HG02610 (cell line): Measurements from ENCODE around the gene WDR76.

Source experiments
- ATAC-seq: cut with Tn5 transposase; IDR thresholded peaks from one replicate; pipeline ENCODE4 v1.9.1; 2021; ENCODE audit warnings: mild to moderate bottlenecking, moderate library complexity; ENCODE audit not compliant: unreplicated experiment

WDR76 gene

DNA sequence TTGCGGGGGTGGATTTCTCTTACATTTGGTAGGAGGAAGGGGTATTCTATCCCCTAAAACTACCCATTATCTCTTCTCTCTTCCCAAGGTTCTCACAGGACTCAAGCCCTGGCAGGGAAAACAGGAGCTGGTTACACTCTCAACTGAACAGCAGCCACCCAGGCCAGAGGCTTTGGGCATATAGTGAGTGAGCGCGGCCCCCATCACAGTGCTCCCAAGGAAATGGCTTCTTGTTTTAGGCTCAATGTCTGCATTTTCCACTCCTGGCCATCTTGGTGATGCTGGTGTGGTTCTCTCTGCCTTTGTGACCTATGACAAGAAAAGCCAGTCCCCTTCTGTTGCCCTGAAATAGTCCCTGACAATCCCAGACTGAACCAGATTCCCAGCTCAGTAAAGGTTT lies 50.1 kb downstream of the WDR76 start:
- ATAC-seq: no peak

DNA sequence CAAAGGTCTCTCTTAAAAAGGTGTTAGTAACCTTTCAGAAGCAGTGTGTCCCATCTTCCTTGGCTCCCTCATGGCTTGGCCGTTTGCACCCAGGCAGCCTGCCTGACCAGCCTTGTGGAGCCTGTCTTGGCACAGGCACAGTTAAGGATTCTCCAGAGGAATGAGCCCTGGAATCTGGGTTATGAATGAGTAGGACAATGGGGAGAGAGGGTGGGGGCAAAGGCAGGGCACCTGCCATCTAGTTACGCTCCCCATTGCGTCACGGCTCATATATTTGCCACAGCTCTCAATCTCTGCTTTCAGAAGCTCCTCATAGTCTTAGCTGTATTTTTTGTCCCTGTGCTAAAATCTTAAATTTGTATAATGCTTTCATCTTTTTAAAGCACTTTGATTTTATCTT lies 50.6 kb downstream of the WDR76 start:
- no peak for ATAC-seq

DNA sequence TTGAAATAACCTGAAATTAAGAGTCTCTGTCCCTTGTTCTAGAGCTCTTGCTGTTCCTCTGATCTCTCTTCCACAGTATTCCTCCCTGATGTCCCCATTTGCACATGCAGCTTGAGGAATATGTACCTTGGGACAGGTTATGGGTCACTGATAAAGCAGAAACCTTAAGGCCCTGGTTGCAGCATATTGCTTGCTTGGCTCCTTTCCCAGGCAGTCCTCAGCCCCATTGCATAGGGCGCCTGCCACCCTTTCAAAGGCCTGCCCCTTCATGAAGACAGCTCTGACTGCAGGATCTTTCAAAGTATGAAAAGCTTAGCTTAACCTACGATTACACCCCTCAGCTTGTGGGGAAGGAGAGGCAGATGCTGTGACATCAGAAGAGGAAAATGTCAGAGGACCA lies 51.6 kb downstream of the WDR76 start:
- ATAC-seq: no peak

DNA sequence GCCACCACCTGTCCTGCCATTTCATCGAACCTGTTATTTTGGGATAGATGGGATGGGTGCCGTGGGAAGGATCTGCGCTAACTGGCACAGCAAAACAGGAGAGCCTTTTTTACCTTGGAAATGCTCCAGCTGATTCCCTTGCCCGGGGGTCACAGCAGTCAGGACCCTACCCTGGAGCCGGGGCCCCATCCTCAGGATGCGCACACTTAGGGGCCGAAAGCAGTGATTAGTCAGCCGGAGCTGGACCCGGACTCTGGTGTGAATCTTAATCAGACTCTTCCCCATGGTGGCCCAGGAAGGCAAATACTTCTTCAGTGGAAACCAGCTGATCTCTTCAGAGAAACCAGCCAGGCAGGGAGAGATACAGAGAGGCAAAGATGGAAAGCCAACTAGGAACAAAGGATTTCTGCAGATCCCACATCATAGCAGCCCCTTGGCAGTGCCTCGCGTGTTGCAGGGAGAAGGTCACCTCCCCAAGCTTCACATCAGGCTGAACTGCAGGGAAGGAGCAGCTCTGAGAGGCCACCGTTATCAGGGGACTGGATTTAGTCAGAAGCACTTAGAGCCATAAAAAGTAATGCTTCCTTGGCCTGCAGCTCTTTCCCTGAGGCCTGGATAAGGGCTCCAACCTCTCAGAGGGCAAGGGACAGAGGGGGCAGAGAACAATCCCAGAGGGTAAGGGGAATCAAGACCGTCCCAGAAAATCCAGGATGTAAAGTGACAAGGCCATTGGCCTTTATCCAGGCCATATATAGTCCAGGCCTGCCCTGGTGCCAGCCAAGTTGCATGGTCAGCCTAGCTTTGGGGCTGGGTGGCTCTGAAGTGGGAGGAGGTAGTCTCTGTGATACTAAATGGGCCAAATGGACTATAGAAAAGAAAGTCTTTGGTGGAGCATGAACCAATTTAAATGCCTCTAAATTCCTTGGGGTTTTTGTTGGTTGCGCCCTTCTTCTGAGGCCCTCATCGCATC lies 52.9 kb downstream of the WDR76 start:
- no peak for ATAC-seq

DNA sequence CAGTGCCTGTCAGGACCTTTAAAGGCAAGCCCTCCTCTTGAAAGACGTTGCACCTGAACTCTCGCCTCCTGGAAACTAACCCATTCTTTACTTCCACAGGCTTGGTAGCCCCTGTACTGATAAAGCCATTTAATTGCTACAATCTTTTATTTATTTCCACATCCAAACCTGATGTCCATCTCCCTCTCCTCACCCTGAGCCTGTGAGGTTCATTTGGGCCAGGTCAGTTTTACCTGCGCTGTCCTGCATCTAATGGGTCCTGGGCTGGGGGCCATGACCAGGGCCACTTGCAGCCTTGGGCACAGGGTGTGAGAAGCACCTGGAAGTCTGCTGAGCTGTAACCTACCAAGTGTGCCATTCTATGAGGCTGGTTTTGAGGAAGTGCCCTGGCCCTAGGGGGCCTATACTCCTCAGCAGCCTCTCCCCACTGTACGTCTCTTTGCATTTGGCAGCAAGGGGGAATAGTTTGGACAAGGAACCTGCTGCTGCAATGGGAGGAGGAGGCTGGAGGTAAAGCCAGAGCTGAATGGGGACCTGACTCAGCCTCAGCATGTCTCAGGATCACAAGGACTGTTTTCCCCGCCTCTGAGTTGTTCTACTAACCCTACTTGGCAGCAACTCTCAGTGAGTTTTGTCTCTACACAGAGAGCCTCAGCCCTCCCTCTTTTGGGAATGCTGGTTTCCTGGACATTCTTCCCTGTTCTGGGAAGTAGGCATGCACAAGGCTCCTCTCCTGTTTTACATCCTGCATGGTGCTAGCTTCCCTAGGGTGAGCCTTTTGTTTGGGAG lies 53.8 kb downstream of the WDR76 start:
- ATAC-seq: no peak

DNA sequence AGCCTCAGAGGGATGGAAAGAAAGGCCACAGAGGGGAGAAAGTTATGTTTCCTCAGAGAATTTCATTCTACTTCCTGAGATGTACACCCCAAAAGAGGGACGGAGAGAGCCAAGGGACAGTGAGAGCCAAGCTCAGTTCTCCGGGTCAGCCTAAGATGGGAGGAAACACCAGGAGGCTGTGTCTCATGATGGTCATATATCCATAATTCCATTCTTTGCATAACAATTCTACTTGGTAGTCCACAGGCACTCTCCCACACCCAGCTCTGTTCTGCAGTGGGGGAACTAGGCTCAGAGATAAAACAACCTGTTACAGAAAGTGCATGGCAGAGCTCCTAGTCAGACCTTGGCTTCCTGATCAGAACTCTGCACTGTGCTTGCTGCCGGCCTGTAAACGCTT lies 54.4 kb downstream of the WDR76 start:
- no peak for ATAC-seq

DNA sequence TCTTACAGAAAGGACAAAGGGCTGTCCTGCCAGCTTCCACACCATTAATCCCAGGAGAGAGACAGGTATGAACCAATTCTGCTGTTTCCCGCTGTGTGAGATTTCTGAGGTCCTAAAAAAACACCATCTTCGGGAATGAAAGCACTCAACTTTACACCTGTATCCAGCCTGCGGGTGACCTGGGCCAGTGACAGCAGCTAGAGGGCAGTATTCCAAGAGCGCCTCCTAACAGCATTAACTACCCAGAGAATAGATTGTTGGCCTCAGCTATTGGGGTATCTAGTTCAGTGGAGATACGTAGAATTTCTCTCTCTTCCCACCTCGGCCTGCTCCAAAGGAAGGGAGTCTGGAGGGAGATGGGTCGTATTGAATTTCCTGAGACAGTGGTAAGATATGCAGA lies 55.1 kb downstream of the WDR76 start:
- no peak for ATAC-seq

DNA sequence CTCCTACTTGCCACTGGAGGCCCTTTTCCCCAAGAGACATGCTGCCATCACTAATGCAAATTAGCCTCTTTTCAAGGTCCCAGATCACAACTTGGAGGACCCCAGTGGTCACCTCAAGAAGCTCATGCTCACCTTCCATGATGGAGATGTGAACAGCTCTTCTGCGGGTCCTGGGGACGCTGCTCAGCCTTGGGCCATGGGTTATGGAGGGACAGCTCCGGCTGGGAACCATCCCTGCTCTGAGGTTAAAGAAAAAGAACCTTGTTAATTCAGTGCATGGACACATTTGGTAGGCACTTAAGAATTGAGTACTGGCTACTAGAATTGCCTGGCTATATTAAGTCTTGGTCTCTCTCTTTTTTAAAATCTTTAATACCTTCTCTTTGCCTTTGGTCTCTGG lies 56.8 kb downstream of the WDR76 start:
- no peak for ATAC-seq

DNA sequence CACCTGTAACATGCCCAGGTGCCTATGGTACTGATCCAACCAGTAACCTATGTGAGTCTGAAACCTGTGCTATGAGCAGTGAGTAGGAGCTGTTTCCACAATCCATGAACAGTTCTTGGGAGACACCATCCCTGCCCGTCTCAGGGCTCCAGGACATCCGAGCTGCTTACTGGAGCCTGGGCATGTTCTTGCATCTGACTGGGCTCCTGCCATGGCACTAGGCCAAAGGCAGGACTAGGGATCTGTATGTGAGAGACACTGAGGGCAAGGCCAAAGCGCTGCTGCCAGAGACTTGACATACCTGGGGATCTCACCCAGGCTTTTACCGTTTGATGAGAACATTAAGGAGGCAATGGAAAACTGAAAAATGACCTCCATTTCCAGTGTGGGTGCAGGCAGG lies 59.8 kb downstream of the WDR76 start:
- no peak for ATAC-seq

DNA sequence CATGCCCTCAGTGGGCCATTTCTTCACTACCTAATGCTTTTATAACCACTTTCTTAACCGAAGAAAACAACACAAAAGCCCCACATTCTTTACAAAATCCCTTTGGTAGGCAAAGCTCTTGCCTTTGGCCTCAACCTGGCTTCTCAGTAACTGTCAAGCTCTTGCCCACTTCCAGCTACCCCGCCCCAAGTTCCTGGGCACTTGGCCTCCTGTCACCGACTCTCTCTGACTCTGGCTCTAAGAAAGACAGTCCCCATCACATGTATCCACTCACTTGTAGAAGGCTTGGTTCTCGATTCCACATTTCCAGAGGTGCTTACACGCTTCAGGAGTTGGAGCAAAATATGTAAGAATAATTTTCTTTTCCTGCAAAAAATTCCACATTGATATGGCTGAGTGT lies 61.1 kb downstream of the WDR76 start:
- no peak for ATAC-seq

DNA sequence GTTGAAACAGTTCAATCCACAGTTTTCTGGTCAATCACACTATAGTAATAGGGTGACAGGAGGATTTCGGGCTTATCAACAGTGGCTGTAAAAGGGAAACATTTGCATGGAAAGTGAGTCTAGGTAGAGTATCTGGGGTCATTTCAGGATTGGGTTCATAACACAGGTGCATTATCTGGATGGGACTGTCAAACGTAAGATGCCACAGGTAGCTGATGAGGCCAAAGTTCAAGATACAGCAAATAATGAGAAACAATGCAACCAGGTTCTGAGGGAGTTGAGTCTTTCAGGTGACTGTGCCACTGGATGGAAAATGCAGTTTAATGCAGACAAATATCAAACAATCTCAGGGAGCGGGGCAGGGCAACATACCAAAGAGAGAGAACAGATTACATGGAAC lies 62.2 kb downstream of the WDR76 start:
- ATAC-seq: no peak

DNA sequence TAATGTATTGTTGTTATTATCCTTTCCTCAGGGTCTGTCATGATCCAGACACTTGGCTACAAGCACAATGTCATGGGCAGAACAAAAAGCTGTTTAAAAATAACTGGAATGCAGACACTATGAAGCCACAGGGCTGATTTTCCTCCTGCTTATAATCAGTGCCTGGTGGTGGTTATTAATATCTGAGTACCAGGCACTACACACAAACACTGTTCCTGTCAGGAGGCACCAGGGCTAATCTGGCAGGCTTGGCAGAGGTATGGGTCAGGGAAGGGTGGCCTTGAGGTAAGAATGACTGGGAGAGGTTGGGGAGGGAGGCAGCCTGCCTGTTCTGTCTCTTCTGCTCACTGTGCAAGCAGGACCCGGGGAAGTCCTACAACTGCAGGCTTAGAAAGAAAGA lies 67.2 kb downstream of the WDR76 start:
- no peak for ATAC-seq

DNA sequence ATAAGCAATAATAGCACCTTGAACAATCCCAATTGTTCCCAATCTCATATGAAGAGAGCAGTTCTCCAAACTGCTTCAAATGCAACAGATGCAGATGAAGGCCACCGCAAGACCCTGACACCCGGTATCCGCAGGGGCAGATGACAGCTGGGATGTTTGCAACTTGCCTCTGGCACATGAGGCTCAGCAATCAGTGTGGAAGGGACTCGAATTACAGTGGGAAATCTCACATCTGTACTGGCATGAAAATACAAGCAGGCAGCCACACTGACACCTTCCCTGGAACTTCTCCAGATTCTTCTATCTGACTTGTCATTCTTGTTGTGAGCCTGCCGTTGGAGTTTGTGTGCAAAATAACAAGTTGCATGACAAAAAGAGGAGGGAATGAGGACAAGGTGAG lies 68.8 kb downstream of the WDR76 start:
- ATAC-seq: no peak

DNA sequence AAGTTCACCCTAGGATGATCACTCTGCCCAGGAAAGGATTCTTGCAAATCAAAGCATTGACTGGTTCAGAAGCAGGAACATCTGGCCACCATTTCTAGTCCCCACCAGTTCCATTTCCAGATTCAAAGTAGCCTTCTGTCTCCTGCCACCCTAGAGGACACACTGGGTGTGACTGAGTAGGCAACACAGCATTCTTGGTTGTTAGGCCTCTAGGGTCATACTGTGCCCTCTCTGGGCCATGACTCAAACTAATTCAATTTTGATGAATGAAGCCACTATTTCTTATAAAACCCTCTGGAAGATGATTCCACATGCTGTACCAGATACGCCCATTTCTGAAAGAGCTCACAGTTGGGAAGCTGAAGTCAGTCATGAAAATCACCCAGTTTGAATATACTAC lies 69.7 kb downstream of the WDR76 start:
- ATAC-seq: no peak

DNA sequence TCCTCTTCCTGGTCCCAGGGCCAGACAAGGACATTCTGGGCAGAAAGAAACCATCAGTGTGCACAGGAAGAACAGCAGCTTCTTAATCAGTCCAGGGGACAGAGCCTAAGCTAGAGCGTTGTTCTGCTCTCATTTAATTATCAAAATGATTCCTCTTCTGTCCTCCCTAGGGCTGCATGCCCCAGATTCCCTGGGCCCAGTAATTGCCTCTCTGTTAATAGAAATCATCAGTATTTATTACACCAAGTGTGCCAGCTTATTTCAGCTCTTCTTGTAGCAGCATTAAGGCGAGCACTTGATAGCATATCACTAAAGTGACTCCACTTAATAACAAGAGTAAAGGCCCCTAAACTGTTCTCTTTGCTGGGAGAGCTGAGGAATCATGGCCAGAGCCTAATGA lies 72.1 kb downstream of the WDR76 start:
- no peak for ATAC-seq

DNA sequence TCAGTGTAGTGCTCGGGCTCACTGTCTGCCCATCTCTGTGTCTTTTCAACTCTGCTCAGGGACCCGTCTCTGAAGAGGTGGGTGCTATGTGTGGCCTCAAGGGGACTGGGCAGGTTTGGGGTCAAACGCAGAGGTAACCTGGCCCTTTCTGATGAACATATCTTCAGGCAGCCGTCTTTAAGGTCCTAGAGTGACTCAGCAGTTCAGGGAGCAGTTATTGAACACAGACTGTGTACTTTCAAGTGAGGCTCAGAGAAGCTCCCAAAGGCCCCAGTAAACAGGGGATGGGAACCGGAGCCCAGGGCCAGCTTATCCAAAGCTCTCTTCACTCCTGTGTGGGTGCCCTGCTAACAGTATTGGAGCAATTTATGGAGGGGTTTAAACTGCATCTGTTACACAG lies 73.1 kb downstream of the WDR76 start:
- no peak for ATAC-seq

DNA sequence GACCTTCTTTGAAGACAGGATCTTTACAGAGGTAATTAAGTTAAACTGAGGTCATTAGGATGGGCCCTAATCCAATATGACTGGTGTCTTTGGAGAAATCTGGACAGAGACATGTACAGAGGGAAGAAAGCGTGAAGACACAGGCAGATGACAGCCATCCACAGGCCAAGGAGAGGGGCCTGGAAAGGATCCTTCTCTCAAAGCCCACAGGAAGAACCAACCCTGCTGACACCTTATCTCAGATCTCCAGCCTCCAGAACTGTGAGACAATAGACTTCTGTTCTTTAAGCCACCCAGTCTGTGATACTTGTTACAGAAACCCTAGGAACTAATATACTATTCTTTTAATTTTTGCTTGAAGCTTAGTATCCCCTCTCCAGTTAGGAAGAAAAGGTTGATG lies 74.2 kb downstream of the WDR76 start:
- ATAC-seq: no peak

DNA sequence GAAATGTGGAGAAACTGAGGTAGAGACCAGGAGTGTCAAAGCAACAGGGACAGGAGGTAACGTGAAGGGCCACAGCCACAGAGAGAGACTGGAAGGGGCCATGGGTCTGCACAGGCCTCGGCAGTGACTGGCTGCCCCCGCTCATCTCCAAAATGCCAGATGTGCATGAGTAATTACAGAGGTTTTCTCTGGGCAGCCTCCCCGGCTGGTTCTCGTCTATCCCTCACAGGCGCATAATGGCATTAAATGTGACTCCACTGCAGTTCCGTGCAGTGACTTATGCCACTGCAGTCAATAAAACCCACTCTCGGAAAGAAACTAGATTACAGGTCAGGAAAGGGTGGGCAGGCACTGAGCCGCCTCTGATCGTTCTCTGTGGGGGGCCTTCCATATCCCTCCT lies 74.7 kb downstream of the WDR76 start:
- ATAC-seq: no peak

DNA sequence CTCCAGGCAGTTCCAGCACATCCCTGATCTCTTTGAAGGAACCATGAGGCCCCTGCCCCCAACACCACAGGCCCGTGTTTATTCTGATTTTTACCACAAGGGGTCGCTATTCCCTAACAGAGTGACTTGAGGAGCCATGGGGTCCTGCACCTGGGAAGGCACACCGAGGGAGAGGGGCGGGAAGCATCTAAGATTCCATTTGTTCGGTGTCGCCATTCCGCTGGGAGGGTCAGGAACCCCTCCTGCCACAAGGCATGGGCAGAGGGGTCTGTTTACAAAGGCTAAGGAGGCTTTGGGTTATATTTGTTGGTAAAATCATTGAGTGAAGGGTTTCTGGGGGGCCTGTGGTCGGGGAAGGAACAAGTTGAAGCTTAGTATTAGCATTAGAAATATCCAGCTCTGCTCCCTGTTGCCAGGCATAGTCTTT lies 77.1 kb downstream of the WDR76 start:
- ATAC-seq: no peak

DNA sequence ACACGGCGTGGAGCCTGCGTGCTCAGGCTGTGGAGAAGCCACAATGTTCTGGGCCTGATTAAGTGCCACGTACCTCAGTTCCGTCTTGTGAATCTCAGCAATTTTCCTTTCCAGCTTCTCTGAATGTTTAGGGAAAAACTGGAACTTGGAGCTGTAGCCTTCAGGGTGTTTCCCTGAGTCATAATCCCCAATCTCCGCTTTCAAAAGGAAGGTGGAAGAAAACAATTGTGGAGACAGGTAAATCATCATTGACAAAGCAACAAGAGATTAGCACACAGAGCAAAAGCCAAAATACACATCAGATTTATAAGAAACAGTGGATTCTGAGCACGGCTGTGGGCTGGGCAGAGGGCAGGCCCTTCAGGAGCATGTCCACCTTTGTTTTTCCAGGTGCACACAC lies 79.0 kb downstream of the WDR76 start:
- ATAC-seq: no peak

DNA sequence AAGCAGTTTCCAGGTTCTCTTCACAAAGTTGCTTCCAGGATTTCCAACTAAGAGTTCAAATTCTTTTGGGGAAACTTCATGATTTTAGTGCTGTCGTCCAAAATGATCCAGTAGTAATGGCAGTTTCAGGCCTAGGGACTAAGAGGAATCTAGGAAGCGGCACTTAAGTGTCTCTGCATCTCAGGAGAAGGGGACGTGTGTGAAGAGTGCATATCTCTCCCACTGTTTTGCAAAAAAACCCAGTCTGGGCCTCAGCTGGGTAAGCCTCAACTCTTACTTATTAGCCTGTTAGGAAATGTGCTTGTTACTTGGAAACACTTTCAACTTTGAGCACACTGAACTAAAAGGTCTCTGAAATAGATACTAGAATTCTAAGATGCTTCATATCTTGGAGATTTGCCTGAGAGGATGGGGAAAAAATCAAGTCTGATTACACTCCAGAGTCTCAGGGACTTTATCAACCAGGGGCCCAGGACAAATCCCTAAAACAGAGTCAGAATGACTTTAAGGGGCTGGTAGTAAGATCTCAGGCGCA lies 81.8 kb downstream of the WDR76 start:
- ATAC-seq: no peak

DNA sequence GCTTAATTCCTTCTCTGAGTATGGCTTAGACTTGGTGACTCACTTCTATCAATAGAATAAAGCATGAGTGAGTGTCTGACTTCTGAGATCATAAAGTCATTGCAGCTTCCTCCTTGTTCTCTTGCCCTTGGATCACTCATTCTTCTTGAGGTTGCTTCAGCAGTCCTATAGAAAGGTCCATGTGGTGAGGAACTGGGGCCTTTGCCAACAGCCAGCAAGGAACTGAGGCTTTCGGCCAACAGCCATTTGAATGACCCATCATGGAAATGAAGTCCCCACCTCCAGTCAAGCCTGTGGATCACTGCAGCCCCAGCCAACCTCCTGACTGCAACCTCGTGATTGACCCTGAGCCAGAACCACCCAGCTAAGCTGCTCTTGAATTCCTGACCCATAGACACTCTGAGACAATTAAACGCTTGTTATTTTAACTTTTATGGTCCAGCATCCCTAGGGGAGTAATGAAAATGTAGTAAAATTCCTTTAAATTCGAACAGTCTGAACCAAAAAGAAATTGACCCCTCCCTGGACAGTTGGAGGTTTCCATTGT lies 84.5 kb downstream of the WDR76 start:
- no peak for ATAC-seq
